Smooth muscle cell (in vitro differentiated cells): ENCODE results near the gene SERPINB1. TPM values are rescaled to one million over a fixed set of nuclear protein-coding genes. Genes with fewer than 3 reads are reported as not detected.

Experiments used
- DNase-seq: peaks from one replicate; lab custom pipeline; 2025; ENCODE audit not compliant: unreplicated experiment; lab: John Stamatoyannopoulos, UW
- H2AFZ ChIP-seq: fragments of 200-600 bp; sonication (generic); 2 replicates; pipeline ENCODE4 v1.6.0; 2016; ENCODE audit warnings: antibody characterized with exemption, low read depth, mild to moderate bottlenecking
- H3F3A ChIP-seq: fragments of 200-600 bp; sonication (generic); 2 replicates; pipeline ENCODE4 v1.6.0; 2017; ENCODE audit warnings: antibody characterized with exemption, low read depth
- H3K27ac ChIP-seq: fragments of 200-600 bp; sonication (generic); 2 replicates; pipeline ENCODE4 v1.5.1; 2016; ENCODE audit warnings: low read depth, mild to moderate bottlenecking
- H3K27me3 ChIP-seq: fragments of 200-600 bp; sonication (generic); 2 replicates; pipeline ENCODE4 v1.6.1; 2016; ENCODE audit warnings: low read depth, mild to moderate bottlenecking
- H3K36me3 ChIP-seq: fragments of 200-600 bp; sonication (generic); 2 replicates; pipeline ENCODE4 v1.5.1; 2016; ENCODE audit warnings: low read depth
- H3K4me1 ChIP-seq: fragments of 200-600 bp; sonication (generic); 2 replicates; pipeline ENCODE4 v1.5.1; 2016; ENCODE audit warnings: low read depth
- H3K4me2 ChIP-seq: fragments of 200-600 bp; sonication (generic); 2 replicates; pipeline ENCODE4 v1.6.0; 2016; ENCODE audit warnings: mild to moderate bottlenecking
- H3K4me3 ChIP-seq: fragments of 200-600 bp; sonication (generic); 2 replicates; pipeline ENCODE4 v1.5.1; 2016; ENCODE audit warnings: mild to moderate bottlenecking
- H3K79me2 ChIP-seq: fragments of 200-600 bp; sonication (generic); 2 replicates; pipeline ENCODE4 v1.6.0; 2016; ENCODE audit warnings: low read depth, mild to moderate bottlenecking
- H3K9ac ChIP-seq: fragments of 200-600 bp; sonication (generic); 2 replicates; pipeline ENCODE4 v1.6.0; 2016; ENCODE audit warnings: low read depth
- H3K9me3 ChIP-seq: fragments of 200-600 bp; sonication (generic); replicated peaks from 2 replicates; pipeline ENCODE4 v1.5.1; 2016; ENCODE audit warnings: low read depth
- H4K20me1 ChIP-seq: fragments of 200-600 bp; sonication (generic); 2 replicates; pipeline ENCODE4 v1.6.0; 2016; ENCODE audit warnings: low read depth
- CTCF ChIP-seq: fragments of 200-600 bp; sonication (generic); IDR thresholded peaks from 2 replicates; pipeline ENCODE4 v1.5.1; 2017; ENCODE audit warnings: borderline replicate concordance, mild to moderate bottlenecking, antibody characterized with exemption; ENCODE audit not compliant: insufficient read depth, poor library complexity, severe bottlenecking
- WGBS: methylation state at CpG from one replicate; pipeline ENCODE4 v1.1.7; 2016; ENCODE audit warnings: low lambda C conversion rate; 5-methylcytosine and 5-hydroxymethylcytosine counted together
- polyA plus RNA-seq: library from polyadenylated mRNA; unstranded; fragments of >200 nt; fragmentation: Nextera tagmentation; extraction: Ambion mirVana; gene quantifications from 2 replicates; pipeline ENCODE4 v1.2.1, GENCODE V29; 2016
- total RNA-seq: library from RNA; depleted of rRNA; stranded (reverse); fragments of >200 nt; gene quantifications from 2 replicates; pipeline ENCODE4 v1.2.3, GENCODE V29; 2014

SERPINB1 gene
- total and polyA plus RNA-seq, 2 experiments from 2014 or later = 10.5 to 17.7 TPM

GRCh38 chr6:2828629-2829028, 13.0 kb downstream of the SERPINB1 start:
- TF ChIP-seq CTCF = no peak
- Histone ChIP-seq H4K20me1 (no peaks in the 10 kb centered on the region), H3K4me2 (no peak overlapping the region), H3K79me2 (no peaks in the 10 kb centered on the region), H3F3A (no peaks in the 10 kb centered on the region), H3K36me3 (no peaks in the 10 kb centered on the region), H2AFZ (no peak overlapping the region), H3K9me3 (no peaks in the 10 kb centered on the region), H3K4me3 (no peak overlapping the region), H3K9ac (no peak overlapping the region), H3K27ac (no peak overlapping the region), H3K4me1 (no peaks in the 10 kb centered on the region), H3K27me3 (no peaks in the 10 kb centered on the region)
- WGBS = 78% methylated on average over 4 of the region's 4 CpGs
- DNase-seq = no peak

- H3K27me3 ChIP-seq = no peaks in the 10 kb centered on the region
- no peaks in the 10 kb centered on the region for H3K36me3 ChIP-seq
- H3K4me2 ChIP-seq = no peak overlapping the region
- H2AFZ ChIP-seq = no peak overlapping the region
- H3K9me3 ChIP-seq = no peaks in the 10 kb centered on the region
- H3K27ac ChIP-seq = no peak overlapping the region
- H4K20me1 ChIP-seq = no peaks in the 10 kb centered on the region
- 88% methylated on average over 6 of the region's 6 CpGs for WGBS
- no peak for DNase-seq
- no peaks in the 10 kb centered on the region for H3F3A ChIP-seq
- H3K4me3 ChIP-seq = no peak overlapping the region
- no peaks in the 10 kb centered on the region for H3K4me1 ChIP-seq
- H3K79me2 ChIP-seq = no peaks in the 10 kb centered on the region
- TF ChIP-seq CTCF = no peak
- H3K9ac ChIP-seq = no peak overlapping the region
Measured at GRCh38 chr6:2827142-2827541, 14.5 kb downstream of the SERPINB1 start.

GRCh38 chr6:2826131-2826530, 15.5 kb downstream of the SERPINB1 start:
- Histone ChIP-seq H3F3A (no peaks in the 10 kb centered on the region), H3K4me3 (no peak overlapping the region), H3K4me1 (no peaks in the 10 kb centered on the region), H3K4me2 (no peak overlapping the region), H3K9me3 (no peaks in the 10 kb centered on the region), H3K9ac (no peak overlapping the region), H3K27me3 (no peaks in the 10 kb centered on the region), H4K20me1 (no peaks in the 10 kb centered on the region), H3K79me2 (no peaks in the 10 kb centered on the region), H3K27ac (no peak overlapping the region), H2AFZ (no peak overlapping the region), H3K36me3 (no peaks in the 10 kb centered on the region)
- DNase-seq = no peak
- 88% methylated on average over 2 of the region's 2 CpGs for WGBS
- no peak for TF ChIP-seq CTCF

GRCh38 chr6:2823104-2823850, 18.4 kb downstream of the SERPINB1 start:
- Histone ChIP-seq H3K27ac (no peak overlapping the region), H3K9me3 (no peaks in the 10 kb centered on the region), H3K36me3 (no peaks in the 10 kb centered on the region), H4K20me1 (no peaks in the 10 kb centered on the region), H3K4me3 (no peak overlapping the region), H2AFZ (no peak overlapping the region), H3K9ac (no peak overlapping the region), H3F3A (no peaks in the 10 kb centered on the region), H3K4me2 (no peak overlapping the region), H3K27me3 (no peaks in the 10 kb centered on the region), H3K79me2 (no peaks in the 10 kb centered on the region), H3K4me1 (no peaks in the 10 kb centered on the region)
- DNase-seq = no peak
- TF ChIP-seq CTCF = no peak
- 94% methylated on average over 7 of the region's 7 CpGs for WGBS
